K562 (cell line): ENCODE measurements around the gene POT1.

Experiments
- ETS2 ChIP-seq: IDR thresholded peaks from 2 replicates; pipeline ENCODE4 v1.6.1; 2016; ENCODE audit warnings: borderline replicate concordance, missing genetic modification characterization, mild to moderate bottlenecking, moderate library complexity, missing compliant biosample characterization; ENCODE audit not compliant: poor library complexity, severe bottlenecking
- KAT7 ChIP-seq: sonication (generic); formaldehyde crosslinking; IDR thresholded peaks from 2 replicates; pipeline ENCODE4 v1.8.0; 2022; ENCODE audit warnings: missing genetic modification reagents, mild to moderate bottlenecking, borderline replicate concordance
- NFATC3 ChIP-seq: fragments of 450-650 bp; IDR thresholded peaks from 2 replicates; pipeline ENCODE4 v1.6.1; 2017; ENCODE audit warnings: mild to moderate bottlenecking
- RBM22 ChIP-seq: fragments of 200-400 bp; formaldehyde crosslinking; IDR thresholded peaks from 2 replicates; pipeline ENCODE4 v1.6.1; 2018; ENCODE audit warnings: low read length, low read depth; ENCODE audit not compliant: poor library complexity, severe bottlenecking
- SP1 ChIP-seq: sonication (generic); formaldehyde crosslinking; IDR thresholded peaks from 2 replicates; pipeline ENCODE4 v1.8.1; 2022; ENCODE audit warnings: mild to moderate bottlenecking, missing genetic modification reagents
- TAF1 ChIP-seq: IDR thresholded peaks from 2 replicates; pipeline ENCODE4 v1.6.1; 2011; ENCODE audit warnings: mild to moderate bottlenecking, low read length, moderate library complexity; ENCODE audit not compliant: insufficient read depth, control insufficient read depth, severe bottlenecking; ENCODE audit errors: extremely low read depth
- ZNF12 ChIP-seq: sonication (generic); formaldehyde crosslinking; IDR thresholded peaks from 2 replicates; pipeline ENCODE4 v1.4.0; 2020; ENCODE audit warnings: mild to moderate bottlenecking, missing genetic modification reagents
- ZNF175 ChIP-seq: fragments of 200-800 bp; sonication (Bioruptor generic); IDR thresholded peaks from 2 replicates; pipeline ENCODE4 v1.6.1; 2016; ENCODE audit warnings: low read depth, mild to moderate bottlenecking, missing genetic modification characterization, missing compliant biosample characterization
- ZNF253 ChIP-seq: fragments of 250-450 bp; sonication (Bioruptor Pico); conservative IDR thresholded peaks from 2 replicates; pipeline ENCODE4 v1.6.1; 2021; ENCODE audit warnings: mild to moderate bottlenecking
- TF ChIP-seq, protein P1 (sequence below): sonication (generic); formaldehyde crosslinking; IDR thresholded peaks from 2 replicates; pipeline ENCODE4 v1.9.0; 2022; ENCODE audit warnings: mild to moderate bottlenecking, missing genetic modification reagents
- TF ChIP-seq, protein P2 (sequence below), 2 experiments: fragments of 450-650 bp in 1 of 2; sonication (generic) in 1 of 2; formaldehyde crosslinking in 1 of 2; IDR thresholded peaks in 1 of 2; conservative IDR thresholded peaks in 1 of 2; 2 replicates each; pipeline versions ENCODE4 v1.6.1 to v1.8.1; 2016 to 2023; ENCODE audit warnings: mild to moderate bottlenecking in 2 of 2, moderate library complexity in 2 of 2, inconsistent platforms in 1 of 2, missing genetic modification reagents in 1 of 2

DNA sequence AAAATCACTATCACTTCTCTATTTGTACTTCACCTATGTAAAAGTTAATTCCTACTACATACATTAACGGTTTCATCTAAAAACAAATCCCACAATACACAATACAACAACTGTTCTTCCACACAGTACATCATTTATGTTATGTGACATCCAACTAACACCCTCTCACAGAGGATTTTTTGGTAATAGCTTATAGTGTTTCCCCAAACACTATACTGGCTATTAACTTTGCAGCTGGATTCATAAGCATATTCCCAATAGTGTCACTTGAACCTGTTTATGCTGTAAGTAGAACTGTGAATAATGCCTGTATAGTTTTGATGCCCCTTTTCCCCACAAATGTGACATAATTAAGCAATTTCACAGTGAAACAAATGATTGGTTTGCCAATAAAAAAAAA lies 49.9 kb downstream of the POT1 start:
- TF ChIP-seq TAF1 (no peak), ZNF12 (no peak), KAT7 (no peak), RBM22 (no peak), SP1 (CRISPR knock-in tag) (no peak), ZNF175 (CRISPR knock-in tag) (no peak), ZNF253 (no peak), NFATC3 (no peak), ETS2 (tag) (no peak)
- TF ChIP-seq, protein P1, sequence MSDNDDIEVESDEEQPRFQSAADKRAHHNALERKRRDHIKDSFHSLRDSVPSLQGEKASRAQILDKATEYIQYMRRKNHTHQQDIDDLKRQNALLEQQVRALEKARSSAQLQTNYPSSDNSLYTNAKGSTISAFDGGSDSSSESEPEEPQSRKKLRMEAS (CRISPR knock-in tag), result no peak
- TF ChIP-seq, protein P2, sequence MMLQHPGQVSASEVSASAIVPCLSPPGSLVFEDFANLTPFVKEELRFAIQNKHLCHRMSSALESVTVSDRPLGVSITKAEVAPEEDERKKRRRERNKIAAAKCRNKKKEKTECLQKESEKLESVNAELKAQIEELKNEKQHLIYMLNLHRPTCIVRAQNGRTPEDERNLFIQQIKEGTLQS (IDR thresholded peaks at IDR 0.05), result no peak
- TF ChIP-seq, protein P2 (CRISPR knock-in tag; conservative IDR thresholded peaks at IDR 0.05), result no peak
